ENCODE measurements around the gene KLHL2.
"Not testable (repeated sequence)": the region's sequence is repeated elsewhere in the genome, so short reads cannot be mapped to it uniquely, and the experiment has no call there.

GRCh38 chr4:165236852-165237251 is 29.5 kb downstream of the KLHL2 start:
- TF ChIP-seq CTCF (conservative IDR thresholded peaks at IDR 0.05; ENCODE audit: low read length); EZH2phosphoT487 (IDR thresholded peaks at IDR 0.05; ENCODE audit: borderline replicate concordance, low read depth, low read length): not testable (repeated sequence)

Data from OCI-LY7 (cell line).